Skeletal muscle tissue (tissue), 4 donors: ENCODE results near the gene CYB5A. TPM values are rescaled to one million over a fixed set of nuclear protein-coding genes. Genes with fewer than 3 reads are reported as not detected.

Experiments
- H3K27ac ChIP-seq: one replicate; pipeline ENCODE4 v1.7.0; 2013; ENCODE audit warnings: mild to moderate bottlenecking, low read depth, low read length, inconsistent platforms
- H3K27me3 ChIP-seq, 3 donors: one replicate each; pipeline ENCODE4 v1.7.0; 2013; ENCODE audit warnings: low read length in 3 of 3; ENCODE audit not compliant: control insufficient read depth in 3 of 3, insufficient read depth in 3 of 3
- H3K36me3 ChIP-seq, 3 donors: one replicate each; pipeline ENCODE4 v1.7.0; 2013; ENCODE audit warnings: low read length in 3 of 3; ENCODE audit not compliant: control insufficient read depth in 3 of 3, insufficient read depth in 3 of 3
- H3K4me1 ChIP-seq, 3 donors: one replicate each; pipeline ENCODE4 v1.7.0; 2013; ENCODE audit warnings: low read length in 3 of 3, mild to moderate bottlenecking in 3 of 3; ENCODE audit not compliant: control insufficient read depth in 3 of 3, insufficient read depth in 3 of 3
- H3K4me3 ChIP-seq, 3 donors: one replicate each; pipeline ENCODE4 v1.7.0; 2013; ENCODE audit warnings: low read length in 3 of 3
- H3K9ac ChIP-seq, 3 donors: one replicate each; pipeline ENCODE4 v1.7.0; 2013; ENCODE audit warnings: low read length in 3 of 3, mild to moderate bottlenecking in 3 of 3, moderate library complexity in 2 of 3, low read depth in 1 of 3
- H3K9me3 ChIP-seq, 3 donors: one replicate each; pipeline ENCODE4 v1.7.0; 2013; ENCODE audit warnings: low read length in 3 of 3; ENCODE audit not compliant: control insufficient read depth in 3 of 3
- total RNA-seq: library from RNA; depleted of rRNA; stranded (reverse); fragments of >200 nt; gene quantifications from one replicate; pipeline ENCODE4 v1.2.3, GENCODE V29; 2014
- donor health status: Osteomylitis.

The CYB5A gene
- total RNA-seq, 1 donor from 2014 or later = 28.7 TPM

GRCh38 chr18:74281011-74281979 is 10.5 kb downstream of the CYB5A start:
- no peaks in the 10 kb centered on the region for H3K9me3 ChIP-seq
- no peaks in the 10 kb centered on the region for H3K36me3 ChIP-seq
- H3K9ac ChIP-seq = peak overlapping the region in 1 of 3 donors; percentile 43
- peaks cover 28 to 39% (median 29%) of the 10 kb centered on the region in 3 donors for H3K4me1 ChIP-seq
- H3K27me3 ChIP-seq = no peaks in the 10 kb centered on the region
- no peak overlapping the region for H3K27ac ChIP-seq
- H3K4me3 ChIP-seq = no peak overlapping the region

- Histone ChIP-seq H3K4me3 (no peak overlapping the region), H3K4me1 (peaks cover 23 to 28% (median 23%) of the 10 kb centered on the region in 3 donors), H3K27ac (no peak overlapping the region), H3K9ac (no peak overlapping the region), H3K9me3 (no peaks in the 10 kb centered on the region), H3K27me3 (no peaks in the 10 kb centered on the region), H3K36me3 (peaks cover 0 to 2% (median 0%) of the 10 kb centered on the region in 3 donors)
These were observed 12.8 kb downstream of the CYB5A start for GRCh38 chr18:74278983-74279382.

- no peak overlapping the region for H3K9ac ChIP-seq
- H3K27me3 ChIP-seq = no peaks in the 10 kb centered on the region
- H3K27ac ChIP-seq = no peak overlapping the region
- peaks cover 0 to 2% (median 0%) of the 10 kb centered on the region in 3 donors for H3K36me3 ChIP-seq
- no peak overlapping the region for H3K4me3 ChIP-seq
- H3K4me1 ChIP-seq = peaks cover 19 to 24% (median 20%) of the 10 kb centered on the region in 3 donors
- H3K9me3 ChIP-seq = no peaks in the 10 kb centered on the region
These were observed 13.7 kb downstream of the CYB5A start for GRCh38 chr18:74278058-74278457.

- no peaks in the 10 kb centered on the region for H3K9me3 ChIP-seq
- peaks cover 15 to 16% (median 15%) of the 10 kb centered on the region in 3 donors for H3K4me1 ChIP-seq
- H3K9ac ChIP-seq = no peak overlapping the region
- no peak overlapping the region for H3K27ac ChIP-seq
- peaks cover 0 to 2% (median 0%) of the 10 kb centered on the region in 3 donors for H3K36me3 ChIP-seq
- H3K4me3 ChIP-seq = no peak overlapping the region
- no peaks in the 10 kb centered on the region for H3K27me3 ChIP-seq
These were observed 14.5 kb downstream of the CYB5A start for GRCh38 chr18:74277296-74277695.

- H3K9me3 ChIP-seq = no peaks in the 10 kb centered on the region
- no peak overlapping the region for H3K9ac ChIP-seq
- H3K4me3 ChIP-seq = no peak overlapping the region
- peaks cover 8 to 9% (median 8%) of the 10 kb centered on the region in 3 donors for H3K4me1 ChIP-seq
- H3K27me3 ChIP-seq = no peaks in the 10 kb centered on the region
- H3K27ac ChIP-seq = no peak overlapping the region
- H3K36me3 ChIP-seq = peaks cover 0 to 2% (median 0%) of the 10 kb centered on the region in 3 donors
These were observed 15.2 kb downstream of the CYB5A start for GRCh38 chr18:74276609-74277008.

- Histone ChIP-seq H3K4me3 (no peak overlapping the region), H3K36me3 (peaks cover 0 to 2% (median 0%) of the 10 kb centered on the region in 3 donors), H3K4me1 (peaks cover 0 to 2% (median 0%) of the 10 kb centered on the region in 3 donors), H3K27ac (no peak overlapping the region), H3K27me3 (no peaks in the 10 kb centered on the region), H3K9me3 (no peaks in the 10 kb centered on the region), H3K9ac (no peak overlapping the region)
These were observed 16.0 kb downstream of the CYB5A start for GRCh38 chr18:74275736-74276135.

- no peak overlapping the region for H3K4me3 ChIP-seq
- H3K27me3 ChIP-seq = no peaks in the 10 kb centered on the region
- H3K9me3 ChIP-seq = no peaks in the 10 kb centered on the region
- H3K36me3 ChIP-seq = peaks cover 0 to 2% (median 0%) of the 10 kb centered on the region in 3 donors
- no peak overlapping the region for H3K27ac ChIP-seq
- peaks cover 0 to 2% (median 0%) of the 10 kb centered on the region in 3 donors for H3K4me1 ChIP-seq
- H3K9ac ChIP-seq = no peak overlapping the region
These were observed 17.1 kb downstream of the CYB5A start for GRCh38 chr18:74274700-74275099.

- Histone ChIP-seq H3K9me3 (no peaks in the 10 kb centered on the region), H3K4me1 (peaks cover 0 to 5% (median 0%) of the 10 kb centered on the region in 3 donors), H3K27ac (no peak overlapping the region), H3K9ac (no peak overlapping the region), H3K4me3 (no peak overlapping the region), H3K27me3 (no peaks in the 10 kb centered on the region), H3K36me3 (peaks cover 0 to 2% (median 0%) of the 10 kb centered on the region in 3 donors)
These were observed 18.4 kb downstream of the CYB5A start for GRCh38 chr18:74273394-74273793.

- Histone ChIP-seq H3K27me3 (no peaks in the 10 kb centered on the region), H3K4me1 (peaks cover 0 to 5% (median 0%) of the 10 kb centered on the region in 3 donors), H3K9me3 (no peaks in the 10 kb centered on the region), H3K27ac (no peak overlapping the region), H3K36me3 (peaks cover 0 to 5% (median 2%) of the 10 kb centered on the region in 3 donors), H3K9ac (no peak overlapping the region), H3K4me3 (no peak overlapping the region)
These were observed 20.1 kb downstream of the CYB5A start for GRCh38 chr18:74271635-74272034.
